ENCODE measurements around the gene EIF1AY.
"Not testable (repeated sequence)": the region's sequence is repeated elsewhere in the genome, so short reads cannot be mapped to it uniquely, and the experiment has no call there.

The EIF1AY gene, protein sequence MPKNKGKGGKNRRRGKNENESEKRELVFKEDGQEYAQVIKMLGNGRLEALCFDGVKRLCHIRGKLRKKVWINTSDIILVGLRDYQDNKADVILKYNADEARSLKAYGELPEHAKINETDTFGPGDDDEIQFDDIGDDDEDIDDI

DNA sequence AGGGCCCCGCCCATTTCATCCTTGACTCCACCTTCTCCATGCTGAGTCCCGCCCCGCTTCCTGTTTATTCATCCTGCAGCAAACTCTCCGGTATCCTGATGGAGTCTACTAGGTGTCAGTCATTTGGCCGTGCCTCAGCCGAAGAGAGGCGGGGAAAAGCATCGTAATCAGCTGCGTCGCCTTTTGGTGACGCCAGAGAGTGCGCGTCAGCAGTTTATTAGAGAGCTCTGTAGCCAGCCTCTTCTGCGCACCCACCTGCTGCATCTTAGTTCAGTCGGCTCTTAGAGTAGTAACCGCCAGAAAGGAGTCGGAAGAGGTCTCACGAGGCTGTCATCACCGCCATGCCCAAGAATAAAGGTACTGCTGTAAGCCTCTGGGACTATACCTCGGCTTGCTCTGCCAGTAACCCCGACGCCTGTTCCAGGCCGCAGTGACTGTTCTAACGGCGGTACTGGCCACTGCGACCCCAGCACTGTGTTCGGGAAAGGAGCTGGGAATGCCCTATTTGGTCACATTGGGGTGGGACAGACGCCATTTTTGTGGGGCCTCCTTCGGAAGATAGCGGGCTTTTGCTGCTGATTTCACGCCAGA, at the start of gene EIF1AY:
EIF1AY (plus strand) TSS at position 246 of the 591 bp plus-strand sequence; CDS start at position 342, 96 bp downstream.
- peak; percentile 91 for DNase-seq (ENCODE audit: low spot score)

DNA sequence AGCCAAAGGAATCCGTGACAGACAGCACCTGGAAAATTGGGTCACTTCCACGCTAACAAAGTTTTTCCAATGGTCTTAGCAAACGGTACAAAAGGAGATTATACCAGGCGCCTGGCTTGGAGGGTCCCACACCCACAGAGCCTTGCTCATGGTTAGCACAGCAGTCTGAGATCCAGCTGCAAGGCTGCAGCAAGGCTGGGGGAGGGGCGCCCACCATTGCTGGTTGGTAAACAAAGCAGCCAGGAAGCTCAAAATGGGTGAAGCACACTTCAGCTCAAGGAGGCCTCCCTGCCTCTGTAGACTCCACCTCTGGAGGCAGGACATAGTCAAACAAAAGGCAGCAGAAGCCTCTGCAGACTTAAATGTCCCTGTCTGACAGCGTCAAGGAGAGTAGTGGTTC, 47.1 kb upstream of the EIF1AY start:
- no peak for DNase-seq (ENCODE audit: low spot score)

DNA sequence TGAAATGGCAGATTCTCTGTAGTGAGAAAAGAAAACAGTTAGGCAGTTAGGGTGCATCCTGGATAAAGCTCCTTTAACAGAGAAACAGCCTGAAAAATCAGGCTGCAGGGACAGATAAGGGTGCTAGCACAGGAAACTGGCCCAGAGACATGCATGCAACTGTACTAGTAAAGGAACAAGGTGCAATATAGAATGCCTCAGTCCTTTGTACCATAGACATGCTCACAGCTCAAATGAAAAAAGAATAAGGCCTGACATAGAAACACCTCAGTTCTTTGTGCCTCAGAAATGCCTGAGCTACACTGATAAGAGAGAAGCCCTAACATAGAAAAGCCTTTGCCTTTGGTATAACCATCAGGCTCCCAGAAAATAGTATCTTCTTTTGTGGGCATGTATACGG, 37.4 kb upstream of the EIF1AY start:
- no peak for DNase-seq (ENCODE audit: low spot score)

DNA sequence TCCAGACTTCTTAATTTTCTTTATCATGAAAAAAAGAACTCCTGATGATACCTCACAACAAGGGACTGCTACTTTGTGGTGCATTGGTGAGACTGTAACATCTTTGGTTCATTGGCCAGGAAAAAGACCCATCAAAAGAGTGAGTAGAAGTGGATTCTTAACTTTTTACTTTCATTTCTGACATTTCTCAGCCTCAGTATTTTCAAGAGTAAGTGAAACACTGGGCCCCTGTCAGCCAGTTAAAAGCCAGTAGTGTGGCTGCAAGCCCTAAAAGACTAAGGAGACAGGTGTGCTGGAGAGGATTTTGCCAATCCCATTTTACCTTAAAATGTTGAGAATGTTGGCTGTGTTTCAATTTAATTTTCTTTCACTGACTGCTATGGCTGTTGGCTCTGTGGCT, 36.6 kb upstream of the EIF1AY start:
- DNase-seq (ENCODE audit: low spot score) = no peak

- no peak for DNase-seq (ENCODE audit: low spot score)
These were observed 31.1 kb upstream of the EIF1AY start for GRCh38 chrY:20544451-20544960.

GRCh38 chrY:20546071-20546470, 29.5 kb upstream of the EIF1AY start:
- no peak for DNase-seq (ENCODE audit: low spot score)

DNA sequence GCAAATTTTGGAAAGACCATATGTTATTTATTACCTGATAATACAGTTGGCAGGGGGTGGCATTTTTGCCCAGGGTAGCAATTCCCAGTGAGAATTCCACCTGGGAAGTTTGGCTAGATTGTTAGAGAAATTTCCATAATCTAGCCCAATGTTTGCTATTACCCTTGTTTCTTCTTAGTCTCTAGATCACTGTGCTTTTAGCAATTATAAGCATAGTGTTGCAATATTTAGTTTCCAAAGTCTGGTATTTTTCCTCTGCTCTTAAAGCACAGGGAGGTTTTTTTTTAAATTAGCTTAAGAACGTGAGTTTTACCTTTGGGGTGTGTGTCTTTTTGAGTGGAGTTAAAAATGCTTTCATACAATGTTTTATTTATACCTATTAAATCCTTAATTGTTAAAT, 26.3 kb upstream of the EIF1AY start:
- DNase-seq (ENCODE audit: low spot score) = no peak

DNA sequence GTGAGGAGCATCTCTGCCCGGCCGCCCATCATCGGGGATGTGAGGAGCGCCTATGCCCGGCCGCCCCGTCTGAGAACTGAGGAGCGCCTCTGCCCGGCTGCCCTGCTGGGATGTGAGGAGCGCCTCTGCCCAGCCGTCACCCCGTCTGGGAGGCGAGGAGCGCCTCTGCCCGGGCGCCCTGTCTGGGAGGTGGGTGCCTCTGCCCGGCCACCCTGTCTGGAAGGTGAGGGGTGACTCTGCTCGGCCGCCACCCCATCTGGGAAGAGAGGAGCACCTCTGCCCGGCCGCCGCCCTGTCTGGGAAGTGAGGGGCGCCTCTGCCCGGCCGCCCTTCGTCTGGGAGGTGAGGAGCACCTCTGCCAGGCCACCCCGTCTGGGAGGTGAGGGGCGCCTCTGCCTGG, 23.7 kb upstream of the EIF1AY start:
- no peak for DNase-seq (ENCODE audit: low spot score)

GRCh38 chrY:20552764-20553323, 22.7 kb upstream of the EIF1AY start:
- not testable (repeated sequence) for DNase-seq (ENCODE audit: low spot score)

- no peak for DNase-seq (ENCODE audit: low spot score)
These were observed 19.8 kb upstream of the EIF1AY start for GRCh38 chrY:20555820-20556219.

DNA sequence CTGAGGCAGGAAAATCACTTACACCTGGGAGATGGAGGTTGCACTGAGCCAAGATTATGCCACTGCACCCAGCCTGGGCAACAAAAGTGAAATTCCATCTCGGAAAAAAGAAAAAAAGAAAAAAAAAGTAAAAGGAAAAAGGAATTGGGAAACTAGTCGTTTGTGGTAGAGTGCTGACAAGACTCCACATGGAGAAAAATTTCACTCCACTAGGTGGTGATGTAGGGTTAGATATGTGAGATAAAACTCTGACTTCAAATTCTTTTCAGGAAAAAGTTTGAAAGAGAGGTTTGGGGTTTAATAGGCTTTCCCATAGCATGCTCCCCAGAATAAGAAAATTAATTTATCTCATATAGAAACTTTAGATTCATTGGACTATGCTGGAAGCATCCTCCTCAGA, 16.9 kb upstream of the EIF1AY start:
- peak; percentile 37 for DNase-seq (ENCODE audit: low spot score)

GRCh38 chrY:20559873-20560512, 15.6 kb upstream of the EIF1AY start:
- DNase-seq (ENCODE audit: low spot score) = no peak

GRCh38 chrY:20571306-20571705, 4.3 kb upstream of the EIF1AY start:
- no peak for DNase-seq (ENCODE audit: low spot score)

DNA sequence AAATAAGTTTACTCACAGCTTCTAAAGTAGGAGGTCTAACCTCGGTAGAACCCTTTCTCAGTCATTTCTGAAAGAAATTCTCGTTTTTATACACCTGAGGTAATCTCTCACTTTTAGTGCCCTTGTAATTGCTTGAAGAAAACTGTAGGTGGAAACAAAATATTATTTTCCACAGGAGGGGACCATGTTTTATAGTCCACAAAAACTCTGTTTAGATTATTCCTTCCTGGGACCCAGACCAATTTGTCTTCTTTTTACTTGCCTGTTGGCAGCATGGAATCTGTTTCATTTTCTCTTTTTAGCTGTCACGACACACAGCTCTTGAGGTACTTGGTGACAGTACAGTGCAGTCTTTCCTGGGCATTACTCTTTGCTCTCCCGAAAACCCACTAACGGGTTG, 930 bp downstream of the EIF1AY start:
- DNase-seq (ENCODE audit: low spot score) = peak; percentile 4

DNA sequence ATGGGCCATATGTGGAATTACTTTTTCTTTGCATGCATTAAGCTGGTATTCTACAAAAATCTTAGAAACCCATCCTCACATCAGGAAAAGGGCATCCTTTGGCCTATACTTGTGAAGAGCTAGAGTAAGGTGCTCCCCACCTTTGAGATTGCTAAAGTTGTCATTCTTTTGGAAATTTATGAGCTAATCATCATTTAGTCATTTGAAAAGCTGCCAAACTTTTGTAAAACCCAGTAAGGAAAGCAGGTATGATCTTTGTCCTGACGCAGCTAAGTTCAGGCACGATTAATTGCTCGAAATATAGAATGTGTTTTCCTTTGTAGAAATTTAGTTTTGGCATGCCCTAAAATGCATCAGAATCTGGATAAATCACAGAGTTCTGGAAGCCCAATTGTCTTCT, 2.6 kb downstream of the EIF1AY start:
- no peak for DNase-seq (ENCODE audit: low spot score)

DNA sequence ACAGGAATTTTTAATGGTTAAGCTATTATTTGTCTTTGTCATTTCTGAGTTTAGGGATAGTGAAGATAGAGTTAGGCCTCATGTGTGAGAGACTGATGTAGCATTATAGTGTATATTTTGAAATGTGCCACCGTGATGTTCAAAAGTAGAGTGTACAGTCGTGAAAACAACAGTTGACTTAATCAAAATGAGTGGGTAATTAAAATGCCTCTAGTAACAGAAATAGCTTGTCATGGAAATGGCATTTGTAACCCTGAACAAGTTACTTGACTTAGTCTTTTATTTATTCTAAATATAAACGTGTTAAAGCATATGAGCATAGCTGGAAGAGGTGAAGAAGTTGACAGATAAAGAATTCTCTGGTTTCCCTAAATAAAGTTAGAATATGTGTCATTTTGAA, 6.1 kb downstream of the EIF1AY start:
- no peak for DNase-seq (ENCODE audit: low spot score)

DNA sequence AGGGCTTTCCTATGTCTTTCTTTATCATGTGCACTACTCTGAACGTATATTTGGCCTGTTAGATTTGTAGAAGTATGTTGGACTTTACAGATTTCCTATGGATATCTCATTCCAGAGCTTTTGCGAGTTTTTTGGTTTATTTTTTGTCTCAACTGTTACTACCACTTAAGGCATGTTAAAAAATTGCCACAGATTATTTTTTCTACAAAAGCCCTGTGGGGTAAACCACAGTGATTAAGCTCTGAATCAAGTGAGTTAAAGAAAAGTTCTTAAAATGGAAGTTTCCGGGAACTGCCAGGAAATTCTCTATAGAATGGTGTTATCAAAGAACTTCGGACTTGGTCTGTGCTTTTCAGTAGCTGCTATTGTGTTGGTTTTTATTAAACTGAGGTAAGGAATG, 10.6 kb downstream of the EIF1AY start:
- no peak for DNase-seq (ENCODE audit: low spot score)

Measured in CD4-positive, alpha-beta T cell treated with Interleukin-15 for 4 hours (primary cell).